DOHH2 (cell line): Measurements from ENCODE around the gene ST3GAL4.

Experiments
- EZH2phosphoT487 ChIP-seq: fragments of 200-600 bp; sonication (generic); IDR thresholded peaks from 2 replicates; pipeline ENCODE4 v1.6.1; 2017; ENCODE audit warnings: borderline replicate concordance, mild to moderate bottlenecking, antibody characterized with exemption, low read length, moderate library complexity, mixed read lengths
- TF ChIP-seq, protein P1 (sequence below): fragments of 200-600 bp; sonication (generic); IDR thresholded peaks from one replicate; pipeline ENCODE4 v1.5.1; 2014; ENCODE audit warnings: antibody characterized with exemption, mild to moderate bottlenecking, low read depth, low read length; ENCODE audit not compliant: poor library complexity, severe bottlenecking

GRCh38 chr11:126422446-126422845 is 67.0 kb downstream of the ST3GAL4 start:
- TF ChIP-seq, protein P1, sequence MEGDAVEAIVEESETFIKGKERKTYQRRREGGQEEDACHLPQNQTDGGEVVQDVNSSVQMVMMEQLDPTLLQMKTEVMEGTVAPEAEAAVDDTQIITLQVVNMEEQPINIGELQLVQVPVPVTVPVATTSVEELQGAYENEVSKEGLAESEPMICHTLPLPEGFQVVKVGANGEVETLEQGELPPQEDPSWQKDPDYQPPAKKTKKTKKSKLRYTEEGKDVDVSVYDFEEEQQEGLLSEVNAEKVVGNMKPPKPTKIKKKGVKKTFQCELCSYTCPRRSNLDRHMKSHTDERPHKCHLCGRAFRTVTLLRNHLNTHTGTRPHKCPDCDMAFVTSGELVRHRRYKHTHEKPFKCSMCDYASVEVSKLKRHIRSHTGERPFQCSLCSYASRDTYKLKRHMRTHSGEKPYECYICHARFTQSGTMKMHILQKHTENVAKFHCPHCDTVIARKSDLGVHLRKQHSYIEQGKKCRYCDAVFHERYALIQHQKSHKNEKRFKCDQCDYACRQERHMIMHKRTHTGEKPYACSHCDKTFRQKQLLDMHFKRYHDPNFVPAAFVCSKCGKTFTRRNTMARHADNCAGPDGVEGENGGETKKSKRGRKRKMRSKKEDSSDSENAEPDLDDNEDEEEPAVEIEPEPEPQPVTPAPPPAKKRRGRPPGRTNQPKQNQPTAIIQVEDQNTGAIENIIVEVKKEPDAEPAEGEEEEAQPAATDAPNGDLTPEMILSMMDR, result no peak
- no peak for TF ChIP-seq EZH2phosphoT487
